HG03103 (cell line): ENCODE data around the gene KBTBD4.

Experiments used
- ATAC-seq: cut with Tn5 transposase; IDR thresholded peaks from one replicate; pipeline ENCODE4 v1.9.1; 2021; ENCODE audit warnings: low read depth; ENCODE audit not compliant: unreplicated experiment

KBTBD4 gene

DNA sequence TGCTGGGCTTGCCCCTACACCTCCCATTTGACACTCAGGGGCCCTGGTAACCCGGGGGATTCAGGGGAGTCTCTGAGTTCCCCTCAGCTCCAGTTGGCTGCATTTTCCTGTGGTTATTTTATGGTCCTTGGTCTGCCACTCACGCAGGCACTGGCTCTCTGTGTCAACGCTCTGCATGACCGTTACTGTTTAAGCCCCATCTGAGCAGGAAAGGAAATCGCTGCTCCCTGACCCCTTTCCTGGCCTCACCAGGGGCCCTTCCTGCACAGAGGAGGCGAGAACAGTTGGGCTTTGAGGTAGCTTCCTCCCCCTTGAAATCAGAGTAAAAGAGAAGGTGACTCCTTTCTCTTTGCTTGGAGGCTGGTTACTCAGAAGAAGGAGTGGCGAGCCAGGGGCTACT, 13.0 kb upstream of the KBTBD4 start:
- ATAC-seq: no peak

DNA sequence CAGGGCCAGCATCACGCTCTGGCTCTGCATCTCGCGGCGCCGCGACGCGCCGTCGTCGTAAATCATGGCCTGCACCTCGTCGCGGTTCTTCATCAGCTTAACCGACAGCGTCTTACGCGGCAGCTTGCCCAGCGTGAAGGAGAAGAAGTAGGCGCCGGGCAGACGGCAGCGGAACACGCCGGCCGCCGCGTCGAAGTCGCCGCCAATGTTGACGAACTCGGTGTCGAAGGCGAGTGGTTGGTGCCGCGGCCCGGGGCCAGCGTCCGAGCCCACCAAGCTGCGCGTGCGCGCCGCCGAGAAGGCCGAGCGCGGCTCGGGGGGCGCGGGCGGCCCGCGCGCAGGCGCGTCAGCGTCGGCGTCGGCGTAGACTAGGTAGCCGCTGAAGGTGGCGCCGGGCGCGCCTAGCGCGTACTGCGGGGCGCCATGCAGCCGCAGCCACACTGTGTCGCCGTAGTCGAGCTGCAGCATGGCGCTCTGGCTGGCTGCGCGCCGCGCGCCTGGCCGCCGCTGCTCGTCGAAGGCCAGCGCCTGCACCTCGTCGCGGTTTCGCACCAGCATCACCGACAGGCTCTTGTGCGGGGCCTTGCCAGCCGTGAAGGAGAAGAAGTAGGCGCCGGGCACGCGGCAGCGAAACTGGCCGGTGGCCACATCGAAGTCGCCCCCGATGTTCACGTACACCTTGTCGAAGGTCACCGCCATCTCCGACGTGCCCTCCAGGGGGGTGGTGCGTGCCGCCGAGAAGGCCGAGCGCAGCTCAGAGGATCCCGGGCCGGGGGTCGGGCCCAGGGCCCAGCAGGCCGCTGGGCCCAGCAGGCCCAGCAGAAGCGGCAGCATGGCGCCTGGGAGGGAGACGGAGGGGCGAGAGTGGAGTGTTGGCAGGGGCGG, 11.4 kb upstream of the KBTBD4 start:
- ATAC-seq: no peak

DNA sequence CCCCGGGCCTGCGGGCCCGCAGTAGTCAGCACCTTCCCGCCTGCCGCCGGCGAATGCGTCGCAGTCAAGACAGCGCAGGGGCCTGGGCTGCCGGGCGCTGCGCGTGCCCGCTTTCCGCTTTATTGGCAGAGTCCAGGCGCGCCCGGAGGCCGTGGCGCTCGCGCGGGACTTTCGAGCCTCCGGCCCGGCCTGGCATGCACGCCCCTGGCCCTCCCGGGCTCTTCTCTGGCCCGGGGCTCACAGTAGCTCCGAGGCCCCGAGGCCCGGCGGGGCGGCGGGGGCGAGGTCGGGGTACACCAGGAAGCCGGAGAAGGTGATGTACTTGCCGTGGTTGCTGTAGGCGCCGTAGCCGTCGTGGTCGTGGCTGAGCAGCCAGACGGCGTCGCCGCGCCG, 10.8 kb upstream of the KBTBD4 start:
- no peak for ATAC-seq

DNA sequence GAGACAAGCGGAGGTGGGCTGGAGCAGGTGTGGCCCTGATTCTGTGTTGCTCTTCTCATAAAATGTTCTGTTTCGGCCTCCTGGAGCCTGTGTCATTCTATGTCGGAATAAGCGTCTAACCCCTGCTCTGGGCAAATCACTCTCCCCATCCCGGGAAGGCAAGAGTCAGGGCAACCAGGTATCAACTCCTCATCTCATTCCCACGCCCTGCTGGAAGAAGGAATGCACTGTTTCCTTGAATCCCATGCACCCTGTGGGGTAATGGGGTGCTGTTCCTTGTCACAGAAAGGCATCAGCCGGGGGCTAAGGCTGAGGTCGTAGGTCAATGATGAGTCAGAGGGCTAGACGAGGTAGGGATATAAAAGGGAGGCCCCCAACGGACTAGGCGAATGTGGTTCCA, 10.3 kb upstream of the KBTBD4 start:
- no peak for ATAC-seq

DNA sequence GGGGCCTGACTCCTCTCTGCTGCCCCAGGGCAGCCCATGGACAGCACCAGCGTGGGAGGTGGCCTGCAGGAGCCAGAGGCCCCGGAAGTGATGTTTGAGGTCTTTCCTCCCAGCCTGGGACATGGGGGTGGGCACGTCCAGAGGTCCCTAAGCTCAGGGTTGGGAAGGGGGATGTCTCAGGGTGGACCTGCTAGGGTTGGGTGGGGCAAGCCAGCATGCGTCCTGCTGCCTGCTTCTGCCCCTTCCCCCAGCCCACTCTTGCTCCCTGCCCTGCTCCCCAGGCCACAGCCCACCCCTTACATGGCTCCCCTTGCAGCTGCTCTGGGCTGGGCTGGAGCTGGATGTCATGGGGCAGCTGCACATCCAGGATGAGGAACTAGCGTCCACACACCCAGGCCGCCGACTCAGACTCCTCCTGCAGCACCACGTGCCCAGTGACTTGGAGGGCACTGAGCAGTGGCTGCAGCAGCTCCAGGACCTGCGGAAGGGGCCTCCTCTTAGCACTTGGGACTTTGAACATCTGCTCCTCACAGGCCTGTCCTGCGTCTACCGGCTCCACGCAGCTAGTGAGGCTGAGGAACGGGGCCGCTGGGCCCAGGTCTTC, 9.1 kb upstream of the KBTBD4 start:
- ATAC-seq: no peak

DNA sequence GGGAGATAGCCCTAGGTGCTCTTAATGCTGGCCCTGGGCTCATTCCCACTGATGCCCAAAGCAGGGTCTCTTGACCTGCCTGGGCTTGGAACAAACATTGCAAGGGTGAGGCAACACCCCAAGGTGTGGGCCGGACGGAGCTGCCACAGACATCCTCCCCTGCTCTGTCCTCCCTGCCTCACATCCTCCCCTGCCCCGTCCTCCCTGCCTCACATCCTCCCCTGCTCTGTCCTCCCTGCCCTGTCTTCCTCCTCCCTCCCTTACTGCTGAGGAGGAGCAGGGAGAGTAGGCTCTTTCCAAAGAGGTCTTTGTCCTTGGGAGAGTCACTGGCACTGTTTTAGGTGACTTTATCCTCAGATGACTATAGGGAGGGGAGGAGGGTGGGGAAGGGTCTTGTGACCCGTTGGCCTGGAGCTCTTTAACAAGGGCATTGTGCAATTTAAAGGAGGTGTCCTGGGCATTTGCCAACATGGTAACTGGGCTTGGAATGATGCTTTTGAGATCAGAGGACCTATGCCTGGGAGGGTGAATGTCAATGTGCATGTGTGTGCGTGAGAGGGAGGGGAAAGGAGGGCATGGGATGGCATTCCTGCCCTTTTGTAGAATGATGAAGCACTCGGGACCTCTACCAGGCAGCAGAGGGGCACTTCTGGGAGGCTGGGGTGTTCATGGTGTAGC, 8.4 kb upstream of the KBTBD4 start:
- ATAC-seq: no peak

DNA sequence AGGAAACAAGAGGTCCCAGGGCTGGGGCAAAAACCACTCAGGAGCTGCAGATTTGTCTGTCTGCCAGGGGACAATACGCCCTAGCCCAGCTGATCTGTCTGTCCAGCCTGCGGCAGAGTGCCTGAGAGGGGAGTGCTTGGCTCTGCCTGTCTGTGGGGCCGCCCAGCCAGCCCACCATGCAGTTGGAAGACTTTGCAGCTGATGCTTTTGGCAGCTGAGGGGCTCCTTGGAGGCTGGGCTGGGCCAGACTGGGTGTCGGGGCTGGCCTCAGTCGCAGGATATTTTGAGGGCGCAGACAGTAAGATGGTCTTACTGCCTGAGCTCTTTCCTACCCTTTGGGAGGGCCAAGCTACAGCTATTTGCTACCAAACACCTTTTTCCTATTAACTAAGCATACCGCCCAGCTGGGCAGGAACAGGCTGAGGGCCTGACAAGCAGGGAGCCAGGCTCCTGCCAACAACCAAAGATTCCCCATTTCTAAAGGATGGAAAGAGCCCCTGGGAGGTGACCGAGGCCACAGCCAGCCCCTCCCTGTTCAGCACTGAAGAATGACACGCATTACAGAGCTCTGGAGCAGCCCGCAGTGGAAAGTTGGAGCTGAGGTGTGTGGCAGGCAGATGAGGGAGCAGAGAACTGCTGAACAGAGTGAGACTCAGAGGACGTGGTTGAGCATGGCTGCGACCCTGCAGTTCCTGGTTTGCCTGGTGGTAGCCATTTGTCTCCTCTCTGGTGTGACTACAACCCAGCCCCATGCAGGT, 7.5 kb upstream of the KBTBD4 start, which contains the start of gene FAM180B:
Gene FAM180B (plus strand): TSS at position 581 of the 758 bp plus-strand sequence. CDS start 91 bp downstream, at position 672.
- ATAC-seq: no peak

DNA sequence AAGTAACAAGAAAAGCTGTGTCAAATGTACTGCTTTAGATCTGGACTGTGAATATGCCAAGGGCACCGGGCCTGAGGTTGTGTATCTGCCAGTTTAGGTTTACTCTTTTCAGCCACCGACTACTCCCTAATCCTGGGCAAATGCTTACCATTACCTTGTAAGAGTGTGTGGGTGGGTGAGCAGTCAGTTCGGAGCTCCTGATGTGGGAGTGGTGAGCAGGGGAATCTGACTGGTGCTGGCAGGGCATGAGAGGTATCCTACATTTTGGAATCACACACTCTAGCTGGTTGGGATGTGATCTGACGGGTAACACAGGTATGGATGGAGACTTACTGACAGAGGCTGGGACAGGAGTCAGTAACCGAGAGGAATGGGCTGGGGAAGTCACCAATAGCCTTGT, 5.1 kb upstream of the KBTBD4 start:
- no peak for ATAC-seq

DNA sequence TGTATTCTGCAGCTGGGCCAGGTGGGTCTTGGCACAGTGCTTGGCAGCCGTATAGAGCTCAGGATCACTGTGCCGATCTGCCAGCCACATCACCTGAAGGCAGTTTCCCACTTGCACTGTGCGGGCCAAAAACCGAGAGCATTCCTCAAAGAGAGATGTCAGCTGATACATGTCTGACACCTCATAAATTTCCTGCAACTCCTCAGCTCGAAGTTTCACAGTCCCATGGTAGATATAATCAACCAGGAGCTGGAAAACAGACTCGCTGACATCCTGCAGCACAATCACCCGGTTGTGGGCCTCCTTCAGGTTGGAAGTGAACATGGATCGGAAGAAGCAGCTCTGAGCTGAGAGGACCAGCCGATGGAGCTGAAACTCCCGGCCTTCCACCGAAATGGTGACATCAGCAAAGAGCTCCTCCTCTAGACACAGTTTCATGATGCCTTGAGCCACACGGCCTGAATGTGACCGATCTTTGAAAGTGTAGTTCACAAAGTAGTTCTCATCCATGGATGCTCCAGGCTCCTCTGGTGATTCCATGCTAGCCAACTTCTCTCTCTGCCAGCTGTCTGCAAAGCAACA, 1.2 kb downstream of the KBTBD4 start:
- no peak for ATAC-seq

DNA sequence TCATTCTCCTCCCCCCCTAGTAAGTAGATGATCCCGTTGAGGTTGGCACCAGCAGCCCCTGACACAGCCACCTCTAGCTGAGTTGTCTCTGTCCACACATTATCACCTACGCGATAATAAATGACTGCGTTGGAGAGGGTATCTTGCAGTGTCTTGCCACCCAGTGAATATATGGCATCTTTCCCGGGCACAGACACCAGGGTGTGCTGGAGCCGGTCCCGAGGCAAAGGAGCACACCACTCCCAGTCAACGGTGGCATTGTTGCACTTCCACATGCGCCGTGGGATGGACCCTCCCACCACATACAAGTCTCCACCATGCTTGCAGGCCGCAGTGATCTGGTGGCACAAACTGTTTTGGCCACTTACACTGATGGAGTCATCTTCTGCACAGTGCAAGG, 5.4 kb downstream of the KBTBD4 start:
- no peak for ATAC-seq

DNA sequence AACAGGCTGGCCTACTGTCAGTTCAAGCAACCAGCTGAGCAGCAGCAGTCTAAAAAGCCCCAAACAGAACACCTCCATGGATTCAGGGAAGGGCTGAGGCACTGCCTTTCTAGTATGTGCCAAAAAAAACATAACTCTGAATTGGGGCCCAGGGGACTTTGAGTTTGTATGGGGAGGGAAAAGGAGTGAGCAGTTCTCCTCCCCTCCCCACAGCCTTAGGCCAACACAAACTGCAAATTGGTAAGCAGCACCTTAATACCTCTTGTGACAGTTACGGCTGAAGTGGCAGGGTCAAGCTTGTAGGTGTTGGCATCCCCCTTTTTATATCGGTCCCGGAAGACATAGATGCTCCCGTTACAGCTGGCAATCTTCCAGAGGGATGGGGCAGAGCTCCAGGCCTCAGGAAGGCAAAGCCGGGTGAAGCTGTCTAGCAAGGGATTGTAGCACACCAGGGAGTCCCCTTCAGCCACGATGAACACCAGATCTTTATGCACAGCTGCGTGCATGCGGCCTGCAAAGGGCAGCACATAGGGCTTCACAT, 6.0 kb downstream of the KBTBD4 start:
- no peak for ATAC-seq

DNA sequence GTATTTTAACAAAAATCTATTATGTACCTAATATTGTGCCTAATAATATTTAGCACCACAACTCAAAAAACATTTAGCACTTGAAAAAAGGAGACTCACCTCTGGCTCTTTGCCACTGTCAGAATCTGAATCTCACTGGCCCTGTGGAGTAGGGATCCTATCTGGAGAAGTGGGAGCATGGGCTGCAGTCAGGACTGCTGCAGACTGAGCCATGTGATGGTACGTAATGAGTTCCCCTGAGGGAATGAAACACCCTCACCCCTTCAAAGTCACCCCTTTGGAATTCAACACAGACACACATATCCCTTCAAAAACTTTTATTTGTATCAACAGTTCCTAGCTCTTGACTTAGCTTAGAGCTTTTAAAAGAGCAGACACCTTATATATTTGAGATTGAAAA, 6.9 kb downstream of the KBTBD4 start:
- no peak for ATAC-seq

DNA sequence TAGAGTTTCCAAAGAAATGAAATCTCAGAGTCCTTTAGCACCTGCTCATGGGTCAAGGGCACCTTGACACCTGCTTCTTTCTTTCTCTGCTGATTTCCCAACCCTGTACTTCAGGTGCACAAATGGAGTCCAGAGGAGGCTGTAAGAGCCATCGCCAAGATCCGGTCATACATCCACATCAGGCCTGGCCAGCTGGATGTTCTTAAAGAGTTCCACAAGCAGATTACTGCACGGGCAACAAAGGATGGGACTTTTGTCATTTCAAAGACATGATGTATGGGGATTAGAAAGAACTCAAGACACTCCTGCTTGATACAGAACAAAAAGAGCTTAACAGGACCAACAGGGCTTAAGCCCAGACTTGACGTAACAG, 7.4 kb downstream of the KBTBD4 start:
- ATAC-seq: no peak

DNA sequence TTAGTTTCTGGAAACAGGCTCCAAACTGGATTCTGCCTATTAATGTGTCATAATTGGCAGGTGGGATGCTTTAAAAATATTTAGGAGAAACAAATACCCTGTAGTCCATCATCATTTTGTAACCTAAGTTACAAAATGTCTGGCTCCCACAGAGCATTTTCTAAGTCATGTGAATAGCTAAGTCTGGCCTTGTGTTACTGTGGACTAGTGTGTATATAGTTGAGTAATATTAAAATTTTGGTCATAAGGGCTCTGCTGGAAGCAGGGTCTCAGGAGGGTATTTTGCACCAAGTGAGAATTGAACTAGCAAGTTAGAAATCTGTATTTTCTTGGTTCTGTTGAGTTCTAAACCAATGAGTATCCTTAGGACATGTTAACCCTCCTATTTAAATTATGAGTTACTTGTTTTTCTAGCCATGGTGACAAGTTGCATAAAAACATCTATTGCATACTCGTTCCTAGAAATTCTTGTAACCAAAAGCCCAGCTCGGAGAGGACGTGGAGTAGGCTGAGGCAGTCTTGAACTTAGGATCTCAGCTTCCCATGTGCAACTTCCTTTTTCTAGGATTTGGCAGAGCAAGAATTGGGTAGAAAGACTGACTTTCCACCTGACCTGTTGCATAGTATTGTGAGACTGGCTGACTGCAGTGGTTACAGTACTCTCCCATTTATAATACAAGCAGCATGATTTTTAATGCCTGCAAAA, 8.0 kb downstream of the KBTBD4 start:
- ATAC-seq: no peak

DNA sequence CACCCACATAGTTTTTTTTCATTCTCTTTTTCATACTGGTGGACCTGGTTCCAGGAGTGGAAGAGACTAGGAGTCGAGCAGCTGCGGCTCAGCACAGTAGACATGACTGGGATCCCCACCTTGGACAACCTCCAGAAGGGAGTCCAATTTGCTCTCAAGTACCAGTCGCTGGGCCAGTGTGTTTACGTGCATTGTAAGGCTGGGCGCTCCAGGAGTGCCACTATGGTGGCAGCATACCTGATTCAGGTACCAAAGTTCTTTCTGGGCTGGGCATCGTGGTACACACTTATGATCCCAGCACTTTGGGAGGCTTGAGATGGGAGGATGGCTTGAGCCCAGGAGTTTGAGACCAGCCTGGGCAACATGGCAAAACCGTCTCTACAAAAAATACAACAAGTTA, 9.1 kb downstream of the KBTBD4 start:
- ATAC-seq: no peak

DNA sequence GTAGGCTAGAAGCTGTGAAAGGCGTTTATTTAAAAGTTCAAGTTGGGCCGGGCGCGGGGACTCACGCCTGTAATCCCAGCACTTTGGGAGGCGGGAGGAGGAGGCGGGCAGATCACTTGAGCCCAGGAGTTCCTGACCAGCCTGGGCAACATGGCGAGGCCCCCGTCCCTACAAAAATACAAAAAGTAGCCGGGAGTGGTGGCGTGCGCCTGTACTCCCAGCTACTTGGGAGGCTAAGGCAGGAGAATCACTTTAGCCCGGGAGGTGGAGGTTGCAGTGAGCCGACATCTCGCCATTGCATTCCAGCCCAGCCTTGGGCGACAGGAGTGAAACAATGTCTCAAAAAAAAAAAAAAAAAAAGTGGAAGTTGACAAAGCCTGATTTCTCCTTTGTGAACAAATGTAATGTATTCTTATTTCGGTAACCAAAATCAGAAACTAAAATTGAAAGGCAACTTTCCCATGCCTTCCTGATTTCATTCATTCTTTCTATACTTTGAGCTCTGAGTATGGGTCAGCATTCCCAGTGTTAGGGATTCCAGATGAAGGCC, 12.5 kb downstream of the KBTBD4 start:
- ATAC-seq: no peak

DNA sequence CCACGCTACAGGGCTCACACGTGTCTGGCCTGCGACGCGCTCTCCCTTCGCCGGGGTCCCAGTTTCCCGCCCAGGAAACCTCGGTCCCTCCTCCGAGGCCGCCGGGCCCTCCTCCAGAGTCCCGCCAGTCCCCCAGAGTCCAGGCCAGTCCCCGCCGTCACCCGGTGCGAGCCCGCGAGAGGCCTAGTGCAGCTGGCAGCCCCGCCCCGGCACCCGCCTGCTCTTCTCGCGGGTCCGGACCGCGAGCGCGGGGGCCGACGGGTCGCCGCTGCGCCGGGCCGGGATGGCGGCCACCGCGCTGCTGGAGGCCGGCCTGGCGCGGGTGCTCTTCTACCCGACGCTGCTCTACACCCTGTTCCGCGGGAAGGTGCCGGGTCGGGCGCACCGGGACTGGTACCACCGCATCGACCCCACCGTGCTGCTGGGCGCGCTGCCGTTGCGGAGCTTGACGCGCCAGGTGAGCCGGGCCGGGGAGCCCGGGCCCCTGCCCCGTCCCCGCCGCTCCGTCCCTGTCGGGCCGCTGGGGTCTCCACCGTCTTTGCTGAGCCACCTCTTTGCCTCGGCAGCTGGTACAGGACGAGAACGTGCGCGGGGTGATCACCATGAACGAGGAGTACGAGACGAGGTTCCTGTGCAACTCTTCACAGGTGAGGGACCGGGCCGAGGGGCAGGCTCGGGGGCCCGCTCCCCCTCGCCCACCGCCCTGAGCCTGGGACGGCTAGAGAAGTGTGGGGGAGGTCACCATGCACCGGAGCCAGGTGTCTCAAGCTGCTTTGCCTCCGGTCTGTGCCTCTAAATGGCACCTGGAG, 13.2 kb downstream of the KBTBD4 start, which contains the start of gene PTPMT1:
Gene PTPMT1 (plus strand): TSS at position 260 of the 809 bp plus-strand sequence. CDS start 24 bp downstream, at position 284.
- peak; percentile 82 for ATAC-seq

DNA sequence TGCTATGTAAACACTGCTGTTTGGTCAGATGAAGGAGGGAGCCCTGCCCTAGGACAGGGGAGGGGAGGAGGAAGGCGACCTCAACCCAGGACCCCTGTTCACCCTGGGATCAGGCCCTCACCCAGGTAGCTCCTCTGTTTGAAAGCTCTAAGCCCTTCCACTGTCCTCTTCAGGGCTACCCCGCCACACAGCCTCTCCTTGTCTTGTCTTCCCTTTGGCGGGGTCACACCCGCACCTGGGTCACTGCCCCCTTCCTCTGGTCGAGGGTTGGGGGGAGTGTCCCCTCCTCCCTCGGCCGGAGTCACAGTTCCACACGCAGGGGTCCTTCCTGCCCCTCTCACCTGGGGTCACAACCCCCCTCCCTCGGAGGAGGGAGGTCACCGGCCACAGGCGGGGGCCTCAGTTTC, 13.8 kb downstream of the KBTBD4 start:
- peak; percentile 20 for ATAC-seq
